ENCODE measurements around the gene SOX5. TPM values are rescaled to one million over a fixed set of nuclear protein-coding genes. Genes with fewer than 3 reads are reported as not detected.

SOX5 gene
- total RNA-seq, 1 donor from 2014 or later = 1.3 TPM

- DNase-seq (ENCODE audit: low spot score) = no peak
- H3K27ac Mint-ChIP-seq = no peak overlapping the region
- no peaks in the 10 kb centered on the region for H3K4me1 Mint-ChIP-seq (ENCODE audit: low read depth)
- H3K36me3 Mint-ChIP-seq (ENCODE audit: low read depth) = no peaks in the 10 kb centered on the region
- H3K27me3 Mint-ChIP-seq (ENCODE audit: insufficient read depth) = no peaks in the 10 kb centered on the region
- intact Hi-C loops (cut with micrococcal nuclease) = no loop called here
- H3K4me3 Mint-ChIP-seq = no peak overlapping the region
- H3K9me3 Mint-ChIP-seq = no peaks in the 10 kb centered on the region
Observed at GRCh38 chr12:23631786-23632377, 317.6 kb downstream of the SOX5 start.

GRCh38 chr12:23630524-23630923, 318.9 kb downstream of the SOX5 start:
- Mint-ChIP-seq H3K4me1 (ENCODE audit: low read depth) (no peaks in the 10 kb centered on the region), H3K36me3 (ENCODE audit: low read depth) (no peaks in the 10 kb centered on the region), H3K27me3 (ENCODE audit: insufficient read depth) (no peaks in the 10 kb centered on the region), H3K9me3 (no peaks in the 10 kb centered on the region), H3K4me3 (no peak overlapping the region), H3K27ac (no peak overlapping the region)
- DNase-seq (ENCODE audit: low spot score) = no peak
- intact Hi-C loops (cut with micrococcal nuclease) = no loop called here

GRCh38 chr12:23628806-23629205, 320.7 kb downstream of the SOX5 start:
- H3K36me3 Mint-ChIP-seq (ENCODE audit: low read depth) = no peaks in the 10 kb centered on the region
- H3K27me3 Mint-ChIP-seq (ENCODE audit: insufficient read depth) = no peaks in the 10 kb centered on the region
- intact Hi-C loops (cut with micrococcal nuclease) = no loop called here
- no peak for DNase-seq (ENCODE audit: low spot score)
- H3K4me3 Mint-ChIP-seq = no peak overlapping the region
- H3K4me1 Mint-ChIP-seq (ENCODE audit: low read depth) = no peaks in the 10 kb centered on the region
- no peak overlapping the region for H3K27ac Mint-ChIP-seq
- no peaks in the 10 kb centered on the region for H3K9me3 Mint-ChIP-seq

GRCh38 chr12:23626791-23627190, 322.7 kb downstream of the SOX5 start:
- Mint-ChIP-seq H3K27me3 (ENCODE audit: insufficient read depth) (no peaks in the 10 kb centered on the region), H3K9me3 (no peaks in the 10 kb centered on the region), H3K4me1 (ENCODE audit: low read depth) (no peaks in the 10 kb centered on the region), H3K4me3 (no peak overlapping the region), H3K27ac (no peak overlapping the region), H3K36me3 (ENCODE audit: low read depth) (no peaks in the 10 kb centered on the region)
- intact Hi-C loops (cut with micrococcal nuclease) = no loop called here
- DNase-seq (ENCODE audit: low spot score) = no peak

- no peaks in the 10 kb centered on the region for H3K27me3 Mint-ChIP-seq (ENCODE audit: insufficient read depth)
- no peak overlapping the region for H3K4me3 Mint-ChIP-seq
- H3K36me3 Mint-ChIP-seq (ENCODE audit: low read depth) = no peaks in the 10 kb centered on the region
- no peak overlapping the region for H3K27ac Mint-ChIP-seq
- intact Hi-C loops (cut with micrococcal nuclease) = no loop called here
- H3K9me3 Mint-ChIP-seq = peaks cover 3% of the 10 kb centered on the region
- H3K4me1 Mint-ChIP-seq (ENCODE audit: low read depth) = no peaks in the 10 kb centered on the region
- no peak for DNase-seq (ENCODE audit: low spot score)
Observed at GRCh38 chr12:23621900-23622299, 327.6 kb downstream of the SOX5 start.

- intact Hi-C loops (cut with micrococcal nuclease) = no loop called here
- no peaks in the 10 kb centered on the region for H3K4me1 Mint-ChIP-seq (ENCODE audit: low read depth)
- H3K27me3 Mint-ChIP-seq (ENCODE audit: insufficient read depth) = no peaks in the 10 kb centered on the region
- no peaks in the 10 kb centered on the region for H3K36me3 Mint-ChIP-seq (ENCODE audit: low read depth)
- no peak overlapping the region for H3K27ac Mint-ChIP-seq
- H3K4me3 Mint-ChIP-seq = no peak overlapping the region
- peaks cover 9% of the 10 kb centered on the region for H3K9me3 Mint-ChIP-seq
- DNase-seq (ENCODE audit: low spot score) = no peak
Observed at GRCh38 chr12:23618718-23619117, 330.8 kb downstream of the SOX5 start.

GRCh38 chr12:23617749-23618148, 331.7 kb downstream of the SOX5 start:
- Mint-ChIP-seq H3K4me1 (ENCODE audit: low read depth) (no peaks in the 10 kb centered on the region), H3K27ac (no peak overlapping the region), H3K9me3 (peaks cover 9% of the 10 kb centered on the region), H3K4me3 (no peak overlapping the region), H3K36me3 (ENCODE audit: low read depth) (no peaks in the 10 kb centered on the region), H3K27me3 (ENCODE audit: insufficient read depth) (no peaks in the 10 kb centered on the region)
- intact Hi-C loops (cut with micrococcal nuclease) = no loop called here
- DNase-seq (ENCODE audit: low spot score) = no peak

- H3K4me1 Mint-ChIP-seq (ENCODE audit: low read depth) = no peaks in the 10 kb centered on the region
- H3K27me3 Mint-ChIP-seq (ENCODE audit: insufficient read depth) = no peaks in the 10 kb centered on the region
- no peak overlapping the region for H3K4me3 Mint-ChIP-seq
- H3K36me3 Mint-ChIP-seq (ENCODE audit: low read depth) = no peaks in the 10 kb centered on the region
- DNase-seq (ENCODE audit: low spot score) = no peak
- peaks cover 6% of the 10 kb centered on the region for H3K9me3 Mint-ChIP-seq
- H3K27ac Mint-ChIP-seq = no peak overlapping the region
- intact Hi-C loops (cut with micrococcal nuclease) = no loop called here
Observed at GRCh38 chr12:23614280-23614679, 335.2 kb downstream of the SOX5 start.

GRCh38 chr12:23611320-23611719, 338.1 kb downstream of the SOX5 start:
- peaks cover 6% of the 10 kb centered on the region for H3K9me3 Mint-ChIP-seq
- no peak overlapping the region for H3K27ac Mint-ChIP-seq
- H3K27me3 Mint-ChIP-seq (ENCODE audit: insufficient read depth) = no peaks in the 10 kb centered on the region
- H3K36me3 Mint-ChIP-seq (ENCODE audit: low read depth) = no peaks in the 10 kb centered on the region
- intact Hi-C loops (cut with micrococcal nuclease) = no loop called here
- H3K4me3 Mint-ChIP-seq = no peak overlapping the region
- H3K4me1 Mint-ChIP-seq (ENCODE audit: low read depth) = no peaks in the 10 kb centered on the region
- DNase-seq (ENCODE audit: low spot score) = no peak

GRCh38 chr12:23600919-23601318, 348.6 kb downstream of the SOX5 start:
- Mint-ChIP-seq H3K36me3 (ENCODE audit: low read depth) (no peaks in the 10 kb centered on the region), H3K4me1 (ENCODE audit: low read depth) (no peaks in the 10 kb centered on the region)

GRCh38 chr12:23596568-23596967, 352.9 kb downstream of the SOX5 start:
- Mint-ChIP-seq H3K27ac (no peak overlapping the region), H3K4me1 (ENCODE audit: low read depth) (no peaks in the 10 kb centered on the region), H3K36me3 (ENCODE audit: low read depth) (no peaks in the 10 kb centered on the region), H3K9me3 (peaks cover 13% of the 10 kb centered on the region), H3K4me3 (no peak overlapping the region), H3K27me3 (ENCODE audit: insufficient read depth) (no peaks in the 10 kb centered on the region)
- intact Hi-C loops (cut with micrococcal nuclease) = no loop called here
- no peak for DNase-seq (ENCODE audit: low spot score)

More at GRCh38 chr12:23600919-23601318, 348.6 kb downstream of the SOX5 start:
- intact Hi-C loops (cut with micrococcal nuclease) = no loop called here
- Mint-ChIP-seq H3K27me3 (ENCODE audit: insufficient read depth) (no peaks in the 10 kb centered on the region), H3K4me3 (no peak overlapping the region), H3K9me3 (peaks cover 19% of the 10 kb centered on the region), H3K27ac (no peak overlapping the region)
- DNase-seq (ENCODE audit: low spot score) = no peak

- H3K4me3 Mint-ChIP-seq = no peak overlapping the region
- H3K27ac Mint-ChIP-seq = no peak overlapping the region
- no peaks in the 10 kb centered on the region for H3K27me3 Mint-ChIP-seq (ENCODE audit: insufficient read depth)
- peaks cover 3% of the 10 kb centered on the region for H3K9me3 Mint-ChIP-seq
- DNase-seq (ENCODE audit: low spot score) = no peak
- intact Hi-C loops (cut with micrococcal nuclease) = no loop called here
- H3K36me3 Mint-ChIP-seq (ENCODE audit: low read depth) = no peaks in the 10 kb centered on the region
- H3K4me1 Mint-ChIP-seq (ENCODE audit: low read depth) = no peaks in the 10 kb centered on the region
Observed at GRCh38 chr12:23587833-23588559, 361.5 kb downstream of the SOX5 start.

- Mint-ChIP-seq H3K4me1 (ENCODE audit: low read depth) (no peaks in the 10 kb centered on the region), H3K9me3 (peaks cover 3% of the 10 kb centered on the region), H3K36me3 (ENCODE audit: low read depth) (no peaks in the 10 kb centered on the region), H3K27ac (no peak overlapping the region), H3K27me3 (ENCODE audit: insufficient read depth) (no peaks in the 10 kb centered on the region), H3K4me3 (no peak overlapping the region)
- intact Hi-C loops (cut with micrococcal nuclease) = no loop called here
- DNase-seq (ENCODE audit: low spot score) = no peak
Observed at GRCh38 chr12:23585782-23586163, 363.7 kb downstream of the SOX5 start.
